DMS 273 treated with DMSO at 0.1 percent for 48 hours (cell line): ENCODE data around the gene APOBEC4.
"Not testable (repeated sequence)": the region's sequence is repeated elsewhere in the genome, so short reads cannot be mapped to it uniquely, and the experiment has no call there.

Experiments used
- DNase-seq: peaks from one replicate; lab custom pipeline; 2025; lab: John Stamatoyannopoulos, UW

The APOBEC4 gene

GRCh38 chr1:183652547-183653461 is at the start of gene APOBEC4:
APOBEC4 (minus strand) TSS chr1:183653316; CDS start chr1:183648781, 4,535 bp downstream.
- DNase-seq = peak; percentile 99

GRCh38 chr1:183702813-183703198 is 49.7 kb upstream of the APOBEC4 start:
- no peak for DNase-seq

- DNase-seq = no peak
Measured at GRCh38 chr1:183702087-183702812, 49.1 kb upstream of the APOBEC4 start.

GRCh38 chr1:183699616-183700160 is 46.6 kb upstream of the APOBEC4 start:
- no peak for DNase-seq

GRCh38 chr1:183697814-183698590 is 44.9 kb upstream of the APOBEC4 start:
- DNase-seq = no peak

- no peak for DNase-seq
Measured at GRCh38 chr1:183696981-183697380, 43.9 kb upstream of the APOBEC4 start.

- no peak for DNase-seq
Measured at GRCh38 chr1:183694755-183695154, 41.6 kb upstream of the APOBEC4 start.

- no peak for DNase-seq
Measured at GRCh38 chr1:183694066-183694465, 41.0 kb upstream of the APOBEC4 start.

- no peak for DNase-seq
Measured at GRCh38 chr1:183693521-183693920, 40.4 kb upstream of the APOBEC4 start.

- no peak for DNase-seq
Measured at GRCh38 chr1:183689762-183690204, 36.7 kb upstream of the APOBEC4 start.

GRCh38 chr1:183688341-183689060 is 35.4 kb upstream of the APOBEC4 start:
- DNase-seq = no peak

GRCh38 chr1:183687546-183688304 is 34.6 kb upstream of the APOBEC4 start:
- no peak for DNase-seq

- DNase-seq = no peak
Measured at GRCh38 chr1:183686229-183686628, 33.1 kb upstream of the APOBEC4 start.

- no peak for DNase-seq
Measured at GRCh38 chr1:183685112-183685713, 32.1 kb upstream of the APOBEC4 start.

- DNase-seq = not testable (repeated sequence)
Measured at GRCh38 chr1:183679363-183679762, 26.2 kb upstream of the APOBEC4 start.

GRCh38 chr1:183678819-183679218 is 25.7 kb upstream of the APOBEC4 start:
- no peak for DNase-seq

GRCh38 chr1:183676586-183677189 is 23.6 kb upstream of the APOBEC4 start:
- DNase-seq = no peak

GRCh38 chr1:183675883-183676585 is 22.9 kb upstream of the APOBEC4 start:
- DNase-seq = no peak

GRCh38 chr1:183675381-183675780 is 22.3 kb upstream of the APOBEC4 start:
- no peak for DNase-seq
